GM06990 (cell line): ENCODE measurements around the gene MAGEB6B.

Experiments
- DNase-seq: peaks from one replicate; pipeline ENCODE4 v3.0.0-alpha.2; 2011; ENCODE audit not compliant: insufficient read length; ENCODE audit errors: extremely low read depth
- H3K27me3 ChIP-seq: replicated peaks from 2 replicates; pipeline ENCODE4 v1.6.0; 2011; ENCODE audit warnings: low read length; ENCODE audit not compliant: control insufficient read depth, insufficient read depth
- H3K36me3 ChIP-seq: 2 replicates; pipeline ENCODE4 v1.5.1; 2011; ENCODE audit warnings: low read length; ENCODE audit not compliant: control insufficient read depth, insufficient read depth
- H3K4me3 ChIP-seq: replicated peaks from 2 replicates; pipeline ENCODE4 v1.5.1; 2011; ENCODE audit warnings: low read depth, mild to moderate bottlenecking, control low read depth, low read length
- TF ChIP-seq, protein P1 (sequence below): IDR thresholded peaks from 2 replicates; pipeline ENCODE4 v1.5.1; 2011; ENCODE audit warnings: low read length, control low read depth, mild to moderate bottlenecking, inconsistent platforms; ENCODE audit not compliant: insufficient read depth, poor library complexity, severe bottlenecking

Gene MAGEB6B

DNA sequence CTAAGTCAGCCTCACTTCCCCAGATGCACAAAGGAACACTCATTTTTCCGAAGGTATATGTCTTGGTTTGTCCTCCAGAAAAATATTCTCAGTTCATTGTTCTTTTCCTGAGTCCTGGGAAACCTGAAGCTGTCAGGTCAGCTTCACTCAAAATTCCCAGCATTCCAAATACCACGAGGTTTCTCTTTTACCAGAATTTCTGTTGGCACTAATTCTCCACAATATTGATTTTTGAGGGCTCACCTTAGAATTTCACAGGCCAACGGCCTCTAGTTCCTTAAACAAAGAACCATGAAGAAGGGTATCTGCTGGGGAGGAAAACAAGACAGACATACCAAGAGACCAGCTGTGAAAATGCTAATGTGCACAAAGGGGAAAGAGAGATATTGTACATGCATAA lies 47.6 kb downstream of the MAGEB6B start:
- H3K27me3 ChIP-seq = no peaks in the 10 kb centered on the region
- DNase-seq = no peak

More for the DNA sequence above, 47.6 kb downstream of the MAGEB6B start:
- Histone ChIP-seq H3K4me3 (no peak overlapping the region), H3K36me3 (no peaks in the 10 kb centered on the region)
- TF ChIP-seq, protein P1, sequence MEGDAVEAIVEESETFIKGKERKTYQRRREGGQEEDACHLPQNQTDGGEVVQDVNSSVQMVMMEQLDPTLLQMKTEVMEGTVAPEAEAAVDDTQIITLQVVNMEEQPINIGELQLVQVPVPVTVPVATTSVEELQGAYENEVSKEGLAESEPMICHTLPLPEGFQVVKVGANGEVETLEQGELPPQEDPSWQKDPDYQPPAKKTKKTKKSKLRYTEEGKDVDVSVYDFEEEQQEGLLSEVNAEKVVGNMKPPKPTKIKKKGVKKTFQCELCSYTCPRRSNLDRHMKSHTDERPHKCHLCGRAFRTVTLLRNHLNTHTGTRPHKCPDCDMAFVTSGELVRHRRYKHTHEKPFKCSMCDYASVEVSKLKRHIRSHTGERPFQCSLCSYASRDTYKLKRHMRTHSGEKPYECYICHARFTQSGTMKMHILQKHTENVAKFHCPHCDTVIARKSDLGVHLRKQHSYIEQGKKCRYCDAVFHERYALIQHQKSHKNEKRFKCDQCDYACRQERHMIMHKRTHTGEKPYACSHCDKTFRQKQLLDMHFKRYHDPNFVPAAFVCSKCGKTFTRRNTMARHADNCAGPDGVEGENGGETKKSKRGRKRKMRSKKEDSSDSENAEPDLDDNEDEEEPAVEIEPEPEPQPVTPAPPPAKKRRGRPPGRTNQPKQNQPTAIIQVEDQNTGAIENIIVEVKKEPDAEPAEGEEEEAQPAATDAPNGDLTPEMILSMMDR = no peak
